ENCODE measurements around the gene IRF1.

The IRF1 gene

GRCh38 chr5:132444841-132445639, 45.5 kb downstream of the IRF1 start:
- Histone ChIP-seq H3K4ac (ENCODE audit: low read depth, low read length) (no peak overlapping the region), H2BK120ac (ENCODE audit: insufficient read depth, low read length, poor library complexity) (no peak overlapping the region), H3K14ac (ENCODE audit: low read length) (no peak overlapping the region), H3K9ac (ENCODE audit: low read length) (no peak overlapping the region), H3K79me2 (ENCODE audit: control insufficient read depth, insufficient read depth, low read length, poor library complexity) (no peaks in the 10 kb centered on the region), H2BK12ac (ENCODE audit: low read length) (no peak overlapping the region), H2AFZ (ENCODE audit: insufficient read depth, low read length, poor library complexity) (no peak overlapping the region), H3K23ac (ENCODE audit: low read length) (no peak overlapping the region), H3K4me1 (ENCODE audit: control insufficient read depth in 1 of 2, insufficient read depth in 2 of 2, low read length in 2 of 2) (peaks cover 17 to 20% of the 10 kb centered on the region in 2 experiments), H3K36me3 (ENCODE audit: control insufficient read depth in 1 of 2, insufficient read depth in 2 of 2, low read length in 2 of 2) (no peaks in the 10 kb centered on the region), H3K27ac (ENCODE audit: low read depth, low read length) (peak overlapping the region; percentile 68), H4K12ac (ENCODE audit: low read depth, low read length) (no peak overlapping the region), H3K4me3 (ENCODE audit: low read depth, low read length) (no peak overlapping the region), H3K27me3 (ENCODE audit: insufficient read depth, low read length) (no peaks in the 10 kb centered on the region), H3K9me3 (ENCODE audit: insufficient read depth, low read depth, low read length) (peaks cover 1% of the 10 kb centered on the region), H4K8ac (ENCODE audit: low read depth, low read length) (no peak overlapping the region), H2BK5ac (ENCODE audit: low read depth, low read length, poor library complexity) (peak overlapping the region; percentile 38), H4K91ac (ENCODE audit: low read depth, low read length) (no peak overlapping the region), H3K79me1 (ENCODE audit: low read length) (peaks cover 12% of the 10 kb centered on the region), H3K4me2 (ENCODE audit: low read length) (peak overlapping the region; percentile 42), H3K18ac (ENCODE audit: low read length) (no peak overlapping the region), H2AK5ac (ENCODE audit: low read length) (no peak overlapping the region)
- no CpG with 5 or more reads among the region's 5 CpGs for WGBS (ENCODE audit: extremely low coverage, insufficient coverage, insufficient read length)
- DNase-seq: peak; percentile 92 to 93

DNA sequence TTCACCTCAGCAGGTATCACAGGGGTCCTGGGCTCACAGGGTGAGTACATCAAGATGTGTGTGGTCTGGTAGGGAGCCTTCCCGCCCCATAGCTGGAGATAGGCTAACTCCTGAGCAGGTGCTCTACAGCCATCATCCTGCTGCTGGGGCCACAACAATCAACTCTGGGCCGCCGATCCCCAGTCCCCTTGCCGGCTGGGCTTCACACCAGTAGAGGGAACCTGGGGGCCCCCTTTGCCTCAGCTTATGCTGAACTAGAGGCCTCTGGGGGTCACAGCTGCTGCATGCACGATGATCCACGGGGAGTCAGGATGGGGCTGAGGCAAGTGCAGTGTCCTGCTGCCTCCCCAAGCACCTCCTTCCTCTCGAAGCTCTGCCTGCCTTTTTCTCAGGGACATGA, 46.5 kb downstream of the IRF1 start:
- WGBS (ENCODE audit: extremely low coverage, insufficient coverage, insufficient read length): no CpG with 5 or more reads among the region's 7 CpGs
- H3K27ac ChIP-seq (ENCODE audit: low read depth, low read length): no peak overlapping the region
- H3K4me3 ChIP-seq (ENCODE audit: low read depth, low read length): no peak overlapping the region

GRCh38 chr5:132439521-132440089, 51.0 kb downstream of the IRF1 start:
- Histone ChIP-seq H2BK12ac (ENCODE audit: low read length) (peak overlapping the region; percentile 53), H3K79me1 (ENCODE audit: low read length) (peaks cover 6% of the 10 kb centered on the region), H4K91ac (ENCODE audit: low read depth, low read length) (no peak overlapping the region), H4K8ac (ENCODE audit: low read depth, low read length) (no peak overlapping the region), H2BK5ac (ENCODE audit: low read depth, low read length, poor library complexity) (no peak overlapping the region), H3K4ac (ENCODE audit: low read depth, low read length) (no peak overlapping the region), H3K14ac (ENCODE audit: low read length) (no peak overlapping the region), H3K9ac (ENCODE audit: low read length) (no peak overlapping the region), H3K4me3 (ENCODE audit: low read depth, low read length) (no peak overlapping the region), H3K36me3 (ENCODE audit: control insufficient read depth in 1 of 2, insufficient read depth in 2 of 2, low read length in 2 of 2) (no peaks in the 10 kb centered on the region), H3K9me3 (ENCODE audit: insufficient read depth, low read depth, low read length) (peaks cover 1% of the 10 kb centered on the region), H3K18ac (ENCODE audit: low read length) (no peak overlapping the region), H3K27ac (ENCODE audit: low read depth, low read length) (no peak overlapping the region), H4K12ac (ENCODE audit: low read depth, low read length) (no peak overlapping the region), H3K4me1 (ENCODE audit: control insufficient read depth in 1 of 2, insufficient read depth in 2 of 2, low read length in 2 of 2) (peaks cover 6 to 19% of the 10 kb centered on the region in 2 experiments), H3K79me2 (ENCODE audit: control insufficient read depth, insufficient read depth, low read length, poor library complexity) (no peaks in the 10 kb centered on the region), H2BK120ac (ENCODE audit: insufficient read depth, low read length, poor library complexity) (peak overlapping the region; percentile 27), H2AFZ (ENCODE audit: insufficient read depth, low read length, poor library complexity) (peak overlapping the region; percentile 50), H3K27me3 (ENCODE audit: insufficient read depth, low read length) (no peaks in the 10 kb centered on the region), H3K23ac (ENCODE audit: low read length) (no peak overlapping the region), H3K4me2 (ENCODE audit: low read length) (no peak overlapping the region), H2AK5ac (ENCODE audit: low read length) (peak overlapping the region; percentile 50)
- peak; percentile 70 to 71 for DNase-seq
- no CpG with 5 or more reads among the region's 7 CpGs for WGBS (ENCODE audit: extremely low coverage, insufficient coverage, insufficient read length)

More for the DNA sequence above, 46.5 kb downstream of the IRF1 start:
- no peaks in the 10 kb centered on the region for H3K79me2 ChIP-seq (ENCODE audit: control insufficient read depth, insufficient read depth, low read length, poor library complexity)
- H3K27me3 ChIP-seq (ENCODE audit: insufficient read depth, low read length): no peaks in the 10 kb centered on the region
- H2BK5ac ChIP-seq (ENCODE audit: low read depth, low read length, poor library complexity): peak overlapping the region; percentile 18
- H4K91ac ChIP-seq (ENCODE audit: low read depth, low read length): peak overlapping the region; percentile 56
- H2AK5ac ChIP-seq (ENCODE audit: low read length): peak overlapping the region; percentile 17
- peaks cover 17 to 20% of the 10 kb centered on the region in 2 experiments for H3K4me1 ChIP-seq (ENCODE audit: control insufficient read depth in 1 of 2, insufficient read depth in 2 of 2, low read length in 2 of 2)
- peak overlapping the region; percentile 8 for H2BK120ac ChIP-seq (ENCODE audit: insufficient read depth, low read length, poor library complexity)
- H2AFZ ChIP-seq (ENCODE audit: insufficient read depth, low read length, poor library complexity): no peak overlapping the region
- H3K18ac ChIP-seq (ENCODE audit: low read length): no peak overlapping the region
- H3K4me2 ChIP-seq (ENCODE audit: low read length): no peak overlapping the region
- no peak overlapping the region for H3K23ac ChIP-seq (ENCODE audit: low read length)
- DNase-seq: no peak
- H4K8ac ChIP-seq (ENCODE audit: low read depth, low read length): no peak overlapping the region
- no peak overlapping the region for H3K9ac ChIP-seq (ENCODE audit: low read length)
- peaks cover 1% of the 10 kb centered on the region for H3K9me3 ChIP-seq (ENCODE audit: insufficient read depth, low read depth, low read length)
- peak overlapping the region; percentile 23 for H3K14ac ChIP-seq (ENCODE audit: low read length)
- H3K4ac ChIP-seq (ENCODE audit: low read depth, low read length): no peak overlapping the region
- H4K12ac ChIP-seq (ENCODE audit: low read depth, low read length): no peak overlapping the region
- peak overlapping the region; percentile 24 for H2BK12ac ChIP-seq (ENCODE audit: low read length)
- peaks cover 14% of the 10 kb centered on the region for H3K79me1 ChIP-seq (ENCODE audit: low read length)
- no peaks in the 10 kb centered on the region for H3K36me3 ChIP-seq (ENCODE audit: control insufficient read depth in 1 of 2, insufficient read depth in 2 of 2, low read length in 2 of 2)

DNA sequence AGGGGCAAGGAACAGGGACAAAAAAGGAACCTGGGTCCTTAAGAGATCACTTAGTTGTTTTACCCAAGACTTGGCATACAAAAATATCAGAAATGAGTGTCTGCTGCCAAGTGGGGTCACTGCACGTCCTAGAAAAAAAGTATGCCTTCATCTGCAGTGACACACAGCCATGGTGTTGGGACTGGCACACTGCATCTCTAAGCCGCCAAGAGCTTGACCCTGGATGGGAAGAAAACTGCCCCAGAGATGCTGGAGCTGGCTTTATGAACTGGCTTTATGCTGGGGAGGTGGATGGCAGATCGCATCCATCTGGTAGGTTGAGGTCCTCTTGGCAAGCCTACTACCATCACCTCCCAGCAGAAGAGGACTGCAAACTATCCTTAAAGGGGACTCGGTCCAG, 51.7 kb downstream of the IRF1 start:
- H3K4me1 ChIP-seq (ENCODE audit: control insufficient read depth in 1 of 2, insufficient read depth in 2 of 2, low read length in 2 of 2): peaks cover 1 to 14% of the 10 kb centered on the region in 2 experiments
- no peak overlapping the region for H4K8ac ChIP-seq (ENCODE audit: low read depth, low read length)
- H3K36me3 ChIP-seq (ENCODE audit: control insufficient read depth in 1 of 2, insufficient read depth in 2 of 2, low read length in 2 of 2): no peaks in the 10 kb centered on the region
- H3K79me1 ChIP-seq (ENCODE audit: low read length): peaks cover 3% of the 10 kb centered on the region
- no peak for DNase-seq
- H2AK5ac ChIP-seq (ENCODE audit: low read length): no peak overlapping the region
- H3K4ac ChIP-seq (ENCODE audit: low read depth, low read length): no peak overlapping the region
- no peak overlapping the region for H3K27ac ChIP-seq (ENCODE audit: low read depth, low read length)
- WGBS (ENCODE audit: extremely low coverage, insufficient coverage, insufficient read length): no CpG with 5 or more reads among the region's 4 CpGs
- no peak overlapping the region for H3K4me2 ChIP-seq (ENCODE audit: low read length)
- no peak overlapping the region for H3K23ac ChIP-seq (ENCODE audit: low read length)
- no peak overlapping the region for H3K4me3 ChIP-seq (ENCODE audit: low read depth, low read length)
- H3K14ac ChIP-seq (ENCODE audit: low read length): no peak overlapping the region
- no peak overlapping the region for H3K9ac ChIP-seq (ENCODE audit: low read length)
- no peaks in the 10 kb centered on the region for H3K79me2 ChIP-seq (ENCODE audit: control insufficient read depth, insufficient read depth, low read length, poor library complexity)
- peaks cover 1% of the 10 kb centered on the region for H3K9me3 ChIP-seq (ENCODE audit: insufficient read depth, low read depth, low read length)
- no peak overlapping the region for H2BK120ac ChIP-seq (ENCODE audit: insufficient read depth, low read length, poor library complexity)
- H3K18ac ChIP-seq (ENCODE audit: low read length): no peak overlapping the region
- no peak overlapping the region for H2BK12ac ChIP-seq (ENCODE audit: low read length)
- no peak overlapping the region for H2BK5ac ChIP-seq (ENCODE audit: low read depth, low read length, poor library complexity)
- no peaks in the 10 kb centered on the region for H3K27me3 ChIP-seq (ENCODE audit: insufficient read depth, low read length)
- H2AFZ ChIP-seq (ENCODE audit: insufficient read depth, low read length, poor library complexity): peak overlapping the region; percentile 23
- H4K12ac ChIP-seq (ENCODE audit: low read depth, low read length): no peak overlapping the region
- no peak overlapping the region for H4K91ac ChIP-seq (ENCODE audit: low read depth, low read length)
